ENCODE data around the gene PTGES2.
"Not testable (repeated sequence)": the region's sequence is repeated elsewhere in the genome, so short reads cannot be mapped to it uniquely, and the experiment has no call there.

The PTGES2 gene

GRCh38 chr9:128138001-128138400 lies 10.5 kb upstream of the PTGES2 start:
- in situ Hi-C loops (cut with MboI; ENCODE audit: low pct_unique_long_range_greater_than_20kb, low sequenced_read_pairs, unreplicated experiment): no loop called here
- DNase-seq (ENCODE audit: low spot score): no peak
- TF ChIP-seq CTCF (IDR thresholded peaks at IDR 0.05; ENCODE audit: extremely low read depth, insufficient read depth, missing control alignments): no peak

GRCh38 chr9:128136816-128137793 lies 9.6 kb upstream of the PTGES2 start:
- TF ChIP-seq CTCF (IDR thresholded peaks at IDR 0.05; ENCODE audit: extremely low read depth, insufficient read depth, missing control alignments): no peak
- in situ Hi-C loops (cut with MboI; ENCODE audit: low pct_unique_long_range_greater_than_20kb, low sequenced_read_pairs, unreplicated experiment): no loop called here
- DNase-seq (ENCODE audit: low spot score): no peak

GRCh38 chr9:128135561-128135960 lies 8.0 kb upstream of the PTGES2 start:
- in situ Hi-C loops (cut with MboI; ENCODE audit: low pct_unique_long_range_greater_than_20kb, low sequenced_read_pairs, unreplicated experiment); DNase-seq (ENCODE audit: low spot score): not testable (repeated sequence)

- DNase-seq (ENCODE audit: low spot score); in situ Hi-C loops (cut with MboI; ENCODE audit: low pct_unique_long_range_greater_than_20kb, low sequenced_read_pairs, unreplicated experiment): not testable (repeated sequence)
These were observed 4.6 kb upstream of the PTGES2 start for GRCh38 chr9:128132139-128132538.

- DNase-seq (ENCODE audit: low spot score); in situ Hi-C loops (cut with MboI; ENCODE audit: low pct_unique_long_range_greater_than_20kb, low sequenced_read_pairs, unreplicated experiment): not testable (repeated sequence)
These were observed 3.8 kb upstream of the PTGES2 start for GRCh38 chr9:128131346-128131745.

- DNase-seq (ENCODE audit: low spot score); in situ Hi-C loops (cut with MboI; ENCODE audit: low pct_unique_long_range_greater_than_20kb, low sequenced_read_pairs, unreplicated experiment): not testable (repeated sequence)
These were observed 3.1 kb upstream of the PTGES2 start for GRCh38 chr9:128130651-128131050.

- in situ Hi-C loops (cut with MboI; ENCODE audit: low pct_unique_long_range_greater_than_20kb, low sequenced_read_pairs, unreplicated experiment); DNase-seq (ENCODE audit: low spot score): not testable (repeated sequence)
- TF ChIP-seq CTCF (IDR thresholded peaks at IDR 0.05; ENCODE audit: extremely low read depth, insufficient read depth, missing control alignments): peak; percentile 34
These were observed 2.6 kb upstream of the PTGES2 start for GRCh38 chr9:128129976-128130590.

- no peak for DNase-seq (ENCODE audit: low spot score)
- in situ Hi-C loops (cut with MboI; ENCODE audit: low pct_unique_long_range_greater_than_20kb, low sequenced_read_pairs, unreplicated experiment): no loop called here
These were observed 1.5 kb upstream of the PTGES2 start for GRCh38 chr9:128128836-128129590.

More at GRCh38 chr9:128128836-128129590, 1.5 kb upstream of the PTGES2 start:
- TF ChIP-seq CTCF (IDR thresholded peaks at IDR 0.05; ENCODE audit: extremely low read depth, insufficient read depth, missing control alignments): no peak

All from GM13977 (cell line).